GM19463 (cell line): ENCODE results near the gene PCP4.

Source experiments
- ATAC-seq: cut with Tn5 transposase; IDR thresholded peaks from one replicate; pipeline ENCODE4 v1.9.1; 2021; ENCODE audit warnings: mild to moderate bottlenecking, moderate library complexity; ENCODE audit not compliant: unreplicated experiment

Gene PCP4

GRCh38 chr21:39969691-39970364 is 102.6 kb downstream of the PCP4 start:
- no peak for ATAC-seq

- no peak for ATAC-seq
Observed at GRCh38 chr21:39971956-39972355, 104.7 kb downstream of the PCP4 start.

GRCh38 chr21:39972471-39972870 is 105.2 kb downstream of the PCP4 start:
- no peak for ATAC-seq

- no peak for ATAC-seq
Observed at GRCh38 chr21:39972976-39973770, 105.9 kb downstream of the PCP4 start.

- no peak for ATAC-seq
Observed at GRCh38 chr21:39976800-39977199, 109.6 kb downstream of the PCP4 start.
